Transverse colon (tissue), 4 donors: Measurements from ENCODE around the gene PRKG1. TPM values are rescaled to one million over a fixed set of nuclear protein-coding genes. Genes with fewer than 3 reads are reported as not detected.

Source experiments
- DNase-seq: peaks from one replicate; pipeline ENCODE4 v3.0.0-alpha.2; 2019
- H3K27ac ChIP-seq, 4 donors: fragments of 200-600 bp; sonication (generic); 2 replicates each; pipeline ENCODE4 v1.5.1; 2016 to 2018; ENCODE audit warnings: inconsistent platforms in 4 of 4
- H3K27me3 ChIP-seq: fragments of 200-600 bp; sonication (generic); 2 replicates; pipeline ENCODE4 v1.5.1; 2017; ENCODE audit warnings: inconsistent platforms
- H3K36me3 ChIP-seq, 4 donors: fragments of 200-600 bp; sonication (generic); 2 replicates each; pipeline ENCODE4 v1.5.1; 2017 to 2019; ENCODE audit warnings: inconsistent platforms in 4 of 4
- H3K4me1 ChIP-seq, 4 donors: fragments of 200-600 bp; sonication (generic); 2 replicates each; pipeline ENCODE4 v1.5.1; 2017 to 2020; ENCODE audit warnings: inconsistent platforms in 4 of 4
- H3K4me3 ChIP-seq, 4 donors: fragments of 200-600 bp; sonication (generic); 1 replicate in 1 of 4; 2 replicates in 3 of 4; pipeline versions ENCODE4 v1.5.1 to v1.6.1; 2017 to 2019; ENCODE audit warnings: inconsistent platforms in 4 of 4
- H3K9me3 ChIP-seq, 2 donors: fragments of 200-600 bp; sonication (generic); 2 replicates each; pipeline ENCODE4 v1.5.1; 2017 to 2019; ENCODE audit warnings: inconsistent platforms in 2 of 2
- EP300 ChIP-seq: sonication (generic); formaldehyde crosslinking; IDR thresholded peaks from one replicate; pipeline ENCODE4 v1.6.1; 2017; ENCODE audit warnings: antibody characterized with exemption, low read depth
- POLR2A ChIP-seq: fragments of 450-650 bp; IDR thresholded peaks from one replicate; pipeline ENCODE4 v1.6.1; 2016; ENCODE audit warnings: antibody characterized with exemption, mild to moderate bottlenecking, moderate library complexity
- POLR2AphosphoS5 ChIP-seq, 3 donors: sonication (generic); formaldehyde crosslinking; IDR thresholded peaks; one replicate each; pipeline ENCODE4 v1.6.1; 2016; ENCODE audit warnings: antibody characterized with exemption in 3 of 3
- WGBS, 2 donors: methylation state at CpG; one replicate each; pipeline ENCODE4 v1.1.5; 2018; ENCODE audit warnings: low coverage in 1 of 2; 5-methylcytosine and 5-hydroxymethylcytosine counted together
- in situ Hi-C, 4 donors: fragments of 200-750 bp; cut with MboI; loops; one replicate each; pipeline versions ENCODE4 v1.15.0 to v1.15.1; 2017; ENCODE audit warnings: low sequenced_read_pairs in 3 of 4, low pct_ligation_motif_present in 1 of 4, low pct_unique_long_range_greater_than_20kb in 1 of 4
- intact Hi-C: fragments of 100-400 bp; cut with DNase I; formaldehyde crosslinking; loops from one replicate; pipeline ENCODE4 v1.15.1; 2023; ENCODE audit warnings: low total_unique reads
- total RNA-seq, 4 donors: library from RNA; depleted of rRNA; stranded (reverse); fragments of >200 nt; gene quantifications; one replicate each; pipeline ENCODE4 v1.1.0, GENCODE V29; 2016
- TF ChIP-seq, protein P1 (sequence below), 5 experiments: fragments of 200-600 bp in 3 of 5; fragments of 450-650 bp in 2 of 5; sonication (generic) in 3 of 5; IDR thresholded peaks; 1 replicate in 2 of 5; 2 replicates in 3 of 5; pipeline ENCODE4 v1.5.1; 2016 to 2017; ENCODE audit warnings: antibody characterized with exemption in 5 of 5, inconsistent platforms in 3 of 5, mild to moderate bottlenecking in 2 of 5, moderate library complexity in 1 of 5

PRKG1 gene
- total RNA-seq, 4 donors from 2014 or later: 17.6 to 30.6 (median 26.9) TPM

DNA sequence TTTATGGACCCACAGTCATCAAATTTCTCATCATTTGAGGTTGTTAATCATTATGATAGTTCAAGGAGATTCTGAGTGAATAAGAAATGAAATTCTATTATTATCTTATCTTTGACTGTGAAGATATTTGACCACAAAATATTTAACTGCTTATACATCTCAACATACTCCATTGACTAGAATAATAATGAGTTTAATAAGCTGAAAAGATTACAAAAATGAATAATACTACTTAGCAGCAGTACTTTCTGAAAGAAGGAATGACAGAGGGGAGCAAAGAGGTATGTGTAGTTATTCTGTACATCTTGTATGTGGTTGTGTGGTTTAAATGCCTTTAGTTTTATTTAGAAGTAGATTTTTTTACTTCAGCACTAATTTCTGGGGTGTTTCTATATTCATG, 214.2 kb downstream of the PRKG1 start:
- in situ Hi-C loops: no loop called here
- H3K27ac ChIP-seq: no peak overlapping the region

DNA sequence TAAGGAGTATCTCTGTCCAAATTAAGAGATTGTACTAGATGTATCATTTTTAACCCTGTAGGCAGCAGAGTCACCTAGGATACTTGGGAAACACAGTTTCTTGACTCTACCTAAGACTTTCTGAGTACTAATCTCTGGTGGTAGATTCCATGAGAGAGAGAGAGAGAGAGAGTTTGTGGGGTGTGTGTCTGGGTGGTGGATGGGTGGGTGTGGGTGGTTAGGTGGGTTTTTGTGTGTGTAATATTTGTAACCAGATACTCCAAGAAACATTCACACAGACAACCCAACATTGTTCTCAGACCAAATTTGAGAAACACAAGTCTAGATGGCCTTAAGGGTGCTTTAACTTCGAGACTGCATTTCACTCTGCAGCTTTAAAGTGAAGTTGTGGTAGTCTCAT, 215.2 kb downstream of the PRKG1 start:
- no peak overlapping the region for H3K4me3 ChIP-seq
- H3K27me3 ChIP-seq: no peaks in the 10 kb centered on the region
- H3K36me3 ChIP-seq: no peaks in the 10 kb centered on the region
- H3K4me1 ChIP-seq: no peaks in the 10 kb centered on the region
- TF ChIP-seq POLR2A (no peak), POLR2AphosphoS5 (IDR thresholded peaks at IDR 0.05) (no peak)
- in situ Hi-C loops: no loop called here
- DNase-seq: no peak
- no peaks in the 10 kb centered on the region for H3K9me3 ChIP-seq
- WGBS, 2 donors: 68 to 70% methylated on average over 1 of the region's 1 CpG
- H3K27ac ChIP-seq: no peak overlapping the region
- intact Hi-C loops: no loop called here

More for the DNA sequence above, 214.2 kb downstream of the PRKG1 start:
- TF ChIP-seq, protein P1, sequence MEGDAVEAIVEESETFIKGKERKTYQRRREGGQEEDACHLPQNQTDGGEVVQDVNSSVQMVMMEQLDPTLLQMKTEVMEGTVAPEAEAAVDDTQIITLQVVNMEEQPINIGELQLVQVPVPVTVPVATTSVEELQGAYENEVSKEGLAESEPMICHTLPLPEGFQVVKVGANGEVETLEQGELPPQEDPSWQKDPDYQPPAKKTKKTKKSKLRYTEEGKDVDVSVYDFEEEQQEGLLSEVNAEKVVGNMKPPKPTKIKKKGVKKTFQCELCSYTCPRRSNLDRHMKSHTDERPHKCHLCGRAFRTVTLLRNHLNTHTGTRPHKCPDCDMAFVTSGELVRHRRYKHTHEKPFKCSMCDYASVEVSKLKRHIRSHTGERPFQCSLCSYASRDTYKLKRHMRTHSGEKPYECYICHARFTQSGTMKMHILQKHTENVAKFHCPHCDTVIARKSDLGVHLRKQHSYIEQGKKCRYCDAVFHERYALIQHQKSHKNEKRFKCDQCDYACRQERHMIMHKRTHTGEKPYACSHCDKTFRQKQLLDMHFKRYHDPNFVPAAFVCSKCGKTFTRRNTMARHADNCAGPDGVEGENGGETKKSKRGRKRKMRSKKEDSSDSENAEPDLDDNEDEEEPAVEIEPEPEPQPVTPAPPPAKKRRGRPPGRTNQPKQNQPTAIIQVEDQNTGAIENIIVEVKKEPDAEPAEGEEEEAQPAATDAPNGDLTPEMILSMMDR (IDR thresholded peaks at IDR 0.05): no peak
- TF ChIP-seq POLR2AphosphoS5 (IDR thresholded peaks at IDR 0.05) (no peak), POLR2A (no peak), EP300 (no peak)
- no peak for DNase-seq
- Histone ChIP-seq H3K27me3 (no peaks in the 10 kb centered on the region), H3K36me3 (no peaks in the 10 kb centered on the region), H3K4me1 (no peaks in the 10 kb centered on the region), H3K4me3 (no peak overlapping the region), H3K9me3 (no peaks in the 10 kb centered on the region)
- intact Hi-C loops: no loop called here

DNA sequence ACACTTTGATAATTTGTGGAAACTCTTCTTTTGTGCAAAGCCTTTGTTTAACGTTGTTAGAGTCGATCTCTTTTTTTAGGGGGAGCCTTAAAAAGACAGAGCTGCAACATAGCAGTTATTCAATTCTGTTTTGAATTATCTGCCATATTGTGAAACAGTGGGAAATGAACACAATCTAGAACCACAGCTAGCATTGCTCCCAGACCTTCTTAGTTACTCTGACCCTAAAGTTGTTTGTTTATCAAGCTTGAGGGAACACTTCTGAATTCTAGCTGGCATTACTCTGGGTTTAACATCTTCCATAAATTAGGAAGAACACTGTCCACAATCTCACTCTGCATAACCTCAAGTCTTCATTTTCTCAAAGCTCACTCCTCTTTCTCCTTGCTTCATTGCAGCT, 217.7 kb downstream of the PRKG1 start:
- Histone ChIP-seq H3K27me3 (no peaks in the 10 kb centered on the region), H3K27ac (peak overlapping the region in 1 of 4 donors; percentile 10), H3K4me1 (peaks cover 0 to 5% (median 0%) of the 10 kb centered on the region in 4 donors), H3K4me3 (no peak overlapping the region), H3K36me3 (no peaks in the 10 kb centered on the region), H3K9me3 (no peaks in the 10 kb centered on the region)
- no peak for DNase-seq
- intact Hi-C loops: no loop called here
- in situ Hi-C loops: no loop called here
- 63 to 66% methylated on average over 2 of the region's 2 CpGs for WGBS, 2 donors
- TF ChIP-seq EP300 (no peak), POLR2AphosphoS5 (IDR thresholded peaks at IDR 0.05) (no peak)

- Histone ChIP-seq H3K27ac (no peak overlapping the region), H3K4me3 (no peak overlapping the region), H3K4me1 (peaks cover 0 to 22% (median 6%) of the 10 kb centered on the region in 4 donors), H3K36me3 (no peaks in the 10 kb centered on the region), H3K27me3 (no peaks in the 10 kb centered on the region), H3K9me3 (no peaks in the 10 kb centered on the region)
- intact Hi-C loops: no loop called here
- TF ChIP-seq POLR2AphosphoS5 (IDR thresholded peaks at IDR 0.05) (no peak), EP300 (no peak)
- TF ChIP-seq, protein P1 (IDR thresholded peaks at IDR 0.05): no peak
- whole genome bisulfite sequencing, 2 donors: 65 to 86% methylated on average over 2 of the region's 2 CpGs
- in situ Hi-C loops: no loop called here
- no peak for DNase-seq
Measured at GRCh38 chr10:51297438-51297837, 223.2 kb downstream of the PRKG1 start.

DNA sequence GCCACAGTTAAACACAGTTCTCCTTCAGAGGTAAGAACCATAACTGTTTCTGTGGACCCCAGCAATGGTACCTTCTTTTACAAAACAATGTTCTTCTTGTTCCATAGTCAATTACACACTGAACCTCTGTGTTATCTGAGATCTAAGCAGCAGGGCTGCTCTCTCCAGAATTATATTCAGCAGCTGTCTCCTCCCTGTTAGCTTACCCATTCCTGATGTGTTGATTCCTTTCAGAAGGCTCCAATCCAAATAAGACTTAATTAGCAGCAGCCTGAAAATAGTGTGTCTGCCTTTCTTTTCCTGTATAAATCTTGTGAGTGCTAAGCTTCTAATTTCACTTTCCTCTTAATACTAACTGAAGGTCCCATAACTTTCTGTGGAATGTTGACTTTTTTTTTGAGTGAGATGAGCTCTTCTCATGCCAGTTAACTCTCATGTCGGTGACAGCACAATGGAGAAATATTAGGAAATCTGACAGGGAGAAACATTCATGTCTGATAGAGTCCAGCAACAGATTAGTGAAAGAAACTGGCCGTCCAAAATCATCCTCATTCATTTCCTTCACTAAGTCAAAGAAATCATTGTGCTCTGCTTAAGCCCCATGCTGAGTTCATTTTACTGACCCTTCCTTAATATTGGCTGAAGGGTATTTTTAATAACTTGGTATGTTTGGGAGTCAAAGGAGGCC, 226.5 kb downstream of the PRKG1 start:
- peak overlapping the region; percentile 36 to 67 (median 52) for H3K27ac ChIP-seq
- H3K9me3 ChIP-seq: no peaks in the 10 kb centered on the region
- peaks cover 0 to 25% (median 8%) of the 10 kb centered on the region in 4 donors for H3K4me1 ChIP-seq
- no peaks in the 10 kb centered on the region for H3K36me3 ChIP-seq
- TF ChIP-seq POLR2A (no peak), POLR2AphosphoS5 (IDR thresholded peaks at IDR 0.05) (no peak), EP300 (no peak)
- TF ChIP-seq, protein P1 (IDR thresholded peaks at IDR 0.05): no peak
- in situ Hi-C loops (no loop called here), intact Hi-C loops (no loop called here)
- H3K27me3 ChIP-seq: no peaks in the 10 kb centered on the region
- DNase-seq: no peak
- 47 to 62% methylated on average over 2 of the region's 2 CpGs for WGBS, 2 donors
- H3K4me3 ChIP-seq: no peak overlapping the region
